Occipital lobe (tissue), 2 donors: ENCODE results near the gene NAT10. TPM values are rescaled to one million over a fixed set of nuclear protein-coding genes. Genes with fewer than 3 reads are reported as not detected.
A peak's percentile ranks its signal among the peaks of the same experiment; 100 is the strongest.
"Not testable (repeated sequence)": the region's sequence is repeated elsewhere in the genome, so short reads cannot be mapped to it uniquely, and the experiment has no call there.

Source experiments
- DNase-seq: peaks from one replicate; lab custom pipeline; 2025; lab: John Stamatoyannopoulos, UW
- total RNA-seq: library from RNA; depleted of rRNA; stranded (reverse); fragments of >200 nt; gene quantifications from one replicate; pipeline ENCODE4 v1.2.3, GENCODE V29; 2014

NAT10 gene
- total RNA-seq, 1 donor from 2014 or later, result 12.2 TPM

GRCh38 chr11:34167961-34168360, 62.5 kb downstream of the NAT10 start:
- no peak for DNase-seq

- no peak for DNase-seq
These were observed 63.4 kb downstream of the NAT10 start for GRCh38 chr11:34168642-34169420.

- no peak for DNase-seq
These were observed 64.3 kb downstream of the NAT10 start for GRCh38 chr11:34169686-34170085.

GRCh38 chr11:34173050-34173449, 67.6 kb downstream of the NAT10 start:
- no peak for DNase-seq

GRCh38 chr11:34174412-34175041, 69.1 kb downstream of the NAT10 start:
- DNase-seq, result peak; percentile 42

- no peak for DNase-seq
These were observed 70.0 kb downstream of the NAT10 start for GRCh38 chr11:34175284-34176019.

GRCh38 chr11:34176751-34177209, 71.4 kb downstream of the NAT10 start:
- DNase-seq, result no peak

- DNase-seq, result no peak
These were observed 72.9 kb downstream of the NAT10 start for GRCh38 chr11:34178209-34178821.

GRCh38 chr11:34179026-34179675, 73.7 kb downstream of the NAT10 start:
- DNase-seq, result no peak

- no peak for DNase-seq
These were observed 74.8 kb downstream of the NAT10 start for GRCh38 chr11:34180040-34180813.

GRCh38 chr11:34180814-34181165, 75.4 kb downstream of the NAT10 start:
- DNase-seq, result not testable (repeated sequence)

GRCh38 chr11:34181251-34181650, 75.8 kb downstream of the NAT10 start:
- DNase-seq, result no peak

GRCh38 chr11:34181856-34182405, 76.5 kb downstream of the NAT10 start:
- DNase-seq, result no peak

GRCh38 chr11:34182425-34182824, 77.0 kb downstream of the NAT10 start:
- DNase-seq, result no peak

- no peak for DNase-seq
These were observed 77.7 kb downstream of the NAT10 start for GRCh38 chr11:34182921-34183685.

GRCh38 chr11:34183848-34184391, 78.5 kb downstream of the NAT10 start:
- DNase-seq, result no peak

- DNase-seq, result no peak
These were observed 79.1 kb downstream of the NAT10 start for GRCh38 chr11:34184505-34185015.

- DNase-seq, result no peak
These were observed 80.8 kb downstream of the NAT10 start for GRCh38 chr11:34185926-34186841.
